HG02840 (cell line): ENCODE measurements around the gene WDR72.
"Not testable (repeated sequence)": the region's sequence is repeated elsewhere in the genome, so short reads cannot be mapped to it uniquely, and the experiment has no call there.

Experiments
- ATAC-seq: cut with Tn5 transposase; IDR thresholded peaks from one replicate; pipeline ENCODE4 v1.9.1; 2021; ENCODE audit warnings: mild to moderate bottlenecking, moderate library complexity, moderate number of reproducible peaks; ENCODE audit not compliant: unreplicated experiment, low FRiP score

WDR72 gene

GRCh38 chr15:53710906-53711305, 48.6 kb downstream of the WDR72 start:
- no peak for ATAC-seq

- no peak for ATAC-seq
Measured at GRCh38 chr15:53709821-53710220, 49.6 kb downstream of the WDR72 start.

- no peak for ATAC-seq
Measured at GRCh38 chr15:53695365-53695764, 64.1 kb downstream of the WDR72 start.

GRCh38 chr15:53694476-53694874, 65.0 kb downstream of the WDR72 start:
- ATAC-seq, result no peak

GRCh38 chr15:53693729-53694475, 65.6 kb downstream of the WDR72 start:
- ATAC-seq, result no peak

- ATAC-seq, result not testable (repeated sequence)
Measured at GRCh38 chr15:53684162-53684561, 75.3 kb downstream of the WDR72 start.

- ATAC-seq, result no peak
Measured at GRCh38 chr15:53681056-53681455, 78.4 kb downstream of the WDR72 start.

GRCh38 chr15:53675832-53676231, 83.6 kb downstream of the WDR72 start:
- no peak for ATAC-seq

- no peak for ATAC-seq
Measured at GRCh38 chr15:53671545-53671944, 87.9 kb downstream of the WDR72 start.

- no peak for ATAC-seq
Measured at GRCh38 chr15:53670701-53671100, 88.8 kb downstream of the WDR72 start.

- ATAC-seq, result no peak
Measured at GRCh38 chr15:53665930-53666329, 93.5 kb downstream of the WDR72 start.

GRCh38 chr15:53658827-53659555, 100.5 kb downstream of the WDR72 start:
- ATAC-seq, result no peak

GRCh38 chr15:53658255-53658654, 101.2 kb downstream of the WDR72 start:
- ATAC-seq, result no peak

GRCh38 chr15:53648934-53649333, 110.5 kb downstream of the WDR72 start:
- no peak for ATAC-seq

- no peak for ATAC-seq
Measured at GRCh38 chr15:53644660-53645059, 114.8 kb downstream of the WDR72 start.

- ATAC-seq, result no peak
Measured at GRCh38 chr15:53634517-53635106, 124.9 kb downstream of the WDR72 start.

GRCh38 chr15:53627279-53627678, 132.2 kb downstream of the WDR72 start:
- ATAC-seq, result no peak

- ATAC-seq, result no peak
Measured at GRCh38 chr15:53625962-53626845, 133.3 kb downstream of the WDR72 start.

- ATAC-seq, result no peak
Measured at GRCh38 chr15:53625260-53625659, 134.2 kb downstream of the WDR72 start.

GRCh38 chr15:53618461-53618860, 141.0 kb downstream of the WDR72 start:
- no peak for ATAC-seq
